GM19023 (cell line): ENCODE measurements around the gene AMHR2.
A peak's percentile ranks its signal among the peaks of the same experiment; 100 is the strongest.
"Not testable (repeated sequence)": the region's sequence is repeated elsewhere in the genome, so short reads cannot be mapped to it uniquely, and the experiment has no call there.

Experiments used
- ATAC-seq: cut with Tn5 transposase; IDR thresholded peaks from one replicate; pipeline ENCODE4 v1.9.1; 2021; ENCODE audit warnings: mild to moderate bottlenecking, moderate library complexity; ENCODE audit not compliant: unreplicated experiment

Gene AMHR2

GRCh38 chr12:53423597-53423996, at the start of gene AMHR2:
TSS of gene AMHR2 (plus strand) at chr12:53423855. CDS start at chr12:53423935, 80 bp downstream.
- ATAC-seq, result no peak

- ATAC-seq, result not testable (repeated sequence)
These were observed 49.4 kb upstream of the AMHR2 start for GRCh38 chr12:53374277-53374676.

- no peak for ATAC-seq
These were observed 46.9 kb upstream of the AMHR2 start for GRCh38 chr12:53376747-53377146.

GRCh38 chr12:53378222-53378621, 45.4 kb upstream of the AMHR2 start:
- ATAC-seq, result no peak

GRCh38 chr12:53378724-53379388, 44.8 kb upstream of the AMHR2 start:
- ATAC-seq, result no peak

GRCh38 chr12:53379389-53380103, 44.1 kb upstream of the AMHR2 start:
- peak; percentile 67 for ATAC-seq

- peak; percentile 44 for ATAC-seq
These were observed 43.4 kb upstream of the AMHR2 start, which contains the start of gene SP1 for GRCh38 chr12:53380104-53380793. TSS of gene SP1 (plus strand) at chr12:53380176. CDS start at chr12:53380292, 116 bp downstream.

GRCh38 chr12:53380794-53381730, 42.6 kb upstream of the AMHR2 start:
- no peak for ATAC-seq

GRCh38 chr12:53381731-53382630, 41.7 kb upstream of the AMHR2 start:
- no peak for ATAC-seq

GRCh38 chr12:53383258-53383657, 40.4 kb upstream of the AMHR2 start:
- no peak for ATAC-seq

- ATAC-seq, result not testable (repeated sequence)
These were observed 37.3 kb upstream of the AMHR2 start for GRCh38 chr12:53386381-53386780.

GRCh38 chr12:53388932-53389331, 34.7 kb upstream of the AMHR2 start:
- no peak for ATAC-seq

- ATAC-seq, result no peak
These were observed 34.0 kb upstream of the AMHR2 start for GRCh38 chr12:53389702-53390101.

- no peak for ATAC-seq
These were observed 31.9 kb upstream of the AMHR2 start for GRCh38 chr12:53391724-53392123.

GRCh38 chr12:53399896-53400295, 23.8 kb upstream of the AMHR2 start:
- no peak for ATAC-seq

GRCh38 chr12:53402351-53402750, 21.3 kb upstream of the AMHR2 start:
- ATAC-seq, result not testable (repeated sequence)

GRCh38 chr12:53402871-53403270, 20.8 kb upstream of the AMHR2 start:
- ATAC-seq, result no peak

- no peak for ATAC-seq
These were observed 12.7 kb upstream of the AMHR2 start for GRCh38 chr12:53410951-53411350.

- ATAC-seq, result no peak
These were observed 10.0 kb upstream of the AMHR2 start for GRCh38 chr12:53413485-53414204.
